ENCODE measurements around the gene CNPY1. TPM values are rescaled to one million over a fixed set of nuclear protein-coding genes. Genes with fewer than 3 reads are reported as not detected.

CNPY1 gene
- total RNA-seq, 1 experiment from 2014 or later, result not detected

DNA sequence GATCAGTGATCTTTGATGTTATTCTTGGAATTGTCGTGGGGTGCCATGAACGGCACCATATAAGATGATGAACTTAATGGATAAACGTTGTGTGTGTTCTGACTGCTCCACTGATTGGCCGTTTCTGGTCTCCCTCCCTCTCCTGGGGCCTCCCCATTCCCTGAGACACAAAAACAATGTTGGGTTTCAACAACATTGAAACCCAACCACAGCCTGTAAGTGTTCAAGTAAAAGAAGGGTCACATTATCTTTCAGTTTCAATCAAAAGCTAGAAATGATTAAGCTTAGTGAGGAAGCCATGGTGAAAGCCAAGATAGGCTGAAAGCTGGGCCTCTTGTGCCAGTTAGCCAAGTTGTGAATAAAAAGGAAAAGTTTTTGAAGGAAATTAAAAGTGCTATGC, 68.9 kb downstream of the CNPY1 start:
- DNase-seq, result no peak
- H3K4me2 ChIP-seq (ENCODE audit: low read depth, low read length, poor library complexity, severe bottlenecking), result no peak overlapping the region

DNA sequence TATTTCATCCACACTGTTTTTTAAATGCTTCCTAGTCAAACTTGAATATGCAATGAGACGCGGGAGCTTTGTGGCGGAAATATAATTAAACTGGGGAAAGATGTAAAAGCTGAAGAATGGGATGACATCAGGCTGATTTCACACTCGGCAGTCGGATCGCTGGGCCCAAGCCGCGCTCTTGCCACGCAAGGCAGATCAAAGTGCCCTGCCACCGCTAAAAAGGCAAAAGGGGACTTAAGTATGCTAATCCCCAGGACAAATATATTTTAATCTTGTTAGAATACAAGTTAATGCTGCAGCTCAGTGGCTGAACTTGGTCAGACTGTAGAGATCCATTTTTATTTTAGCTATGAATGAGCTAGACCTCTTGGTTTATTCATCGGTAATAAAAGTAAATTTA, 74.6 kb downstream of the CNPY1 start:
- Histone ChIP-seq H3K27ac (ENCODE audit: low read length) (no peak overlapping the region), H3K4me3 (ENCODE audit: low read length) (no peak overlapping the region), H3K9me3 (ENCODE audit: low read length) (no peaks in the 10 kb centered on the region), H3K9me2 (replicated peaks; ENCODE audit: insufficient read depth, low read length) (no peaks in the 10 kb centered on the region), H3K4me2 (ENCODE audit: low read depth, low read length, poor library complexity, severe bottlenecking) (no peak overlapping the region), H3K4me1 (ENCODE audit: low read length) (no peaks in the 10 kb centered on the region), H2AFZ (ENCODE audit: low read length) (no peak overlapping the region), H3K9ac (ENCODE audit: low read length) (no peak overlapping the region), H3K36me3 (ENCODE audit: insufficient read depth, low read length) (no peaks in the 10 kb centered on the region), H3K27me3 (ENCODE audit: low read length) (no peaks in the 10 kb centered on the region), H4K20me1 (ENCODE audit: insufficient read depth, low read depth, low read length) (no peaks in the 10 kb centered on the region), H3K79me2 (ENCODE audit: low read length) (no peaks in the 10 kb centered on the region)
- DNase-seq, result no peak

More for the DNA sequence above, 68.9 kb downstream of the CNPY1 start:
- Histone ChIP-seq H3K9me3 (ENCODE audit: low read length) (no peaks in the 10 kb centered on the region), H3K36me3 (ENCODE audit: insufficient read depth, low read length) (no peaks in the 10 kb centered on the region), H3K4me1 (ENCODE audit: low read length) (no peaks in the 10 kb centered on the region), H3K9ac (ENCODE audit: low read length) (no peak overlapping the region), H3K27ac (ENCODE audit: low read length) (no peak overlapping the region), H3K9me2 (replicated peaks; ENCODE audit: insufficient read depth, low read length) (no peaks in the 10 kb centered on the region), H2AFZ (ENCODE audit: low read length) (no peak overlapping the region), H4K20me1 (ENCODE audit: insufficient read depth, low read depth, low read length) (no peaks in the 10 kb centered on the region), H3K27me3 (ENCODE audit: low read length) (no peaks in the 10 kb centered on the region), H3K4me3 (ENCODE audit: low read length) (no peak overlapping the region), H3K79me2 (ENCODE audit: low read length) (no peaks in the 10 kb centered on the region)

DNA sequence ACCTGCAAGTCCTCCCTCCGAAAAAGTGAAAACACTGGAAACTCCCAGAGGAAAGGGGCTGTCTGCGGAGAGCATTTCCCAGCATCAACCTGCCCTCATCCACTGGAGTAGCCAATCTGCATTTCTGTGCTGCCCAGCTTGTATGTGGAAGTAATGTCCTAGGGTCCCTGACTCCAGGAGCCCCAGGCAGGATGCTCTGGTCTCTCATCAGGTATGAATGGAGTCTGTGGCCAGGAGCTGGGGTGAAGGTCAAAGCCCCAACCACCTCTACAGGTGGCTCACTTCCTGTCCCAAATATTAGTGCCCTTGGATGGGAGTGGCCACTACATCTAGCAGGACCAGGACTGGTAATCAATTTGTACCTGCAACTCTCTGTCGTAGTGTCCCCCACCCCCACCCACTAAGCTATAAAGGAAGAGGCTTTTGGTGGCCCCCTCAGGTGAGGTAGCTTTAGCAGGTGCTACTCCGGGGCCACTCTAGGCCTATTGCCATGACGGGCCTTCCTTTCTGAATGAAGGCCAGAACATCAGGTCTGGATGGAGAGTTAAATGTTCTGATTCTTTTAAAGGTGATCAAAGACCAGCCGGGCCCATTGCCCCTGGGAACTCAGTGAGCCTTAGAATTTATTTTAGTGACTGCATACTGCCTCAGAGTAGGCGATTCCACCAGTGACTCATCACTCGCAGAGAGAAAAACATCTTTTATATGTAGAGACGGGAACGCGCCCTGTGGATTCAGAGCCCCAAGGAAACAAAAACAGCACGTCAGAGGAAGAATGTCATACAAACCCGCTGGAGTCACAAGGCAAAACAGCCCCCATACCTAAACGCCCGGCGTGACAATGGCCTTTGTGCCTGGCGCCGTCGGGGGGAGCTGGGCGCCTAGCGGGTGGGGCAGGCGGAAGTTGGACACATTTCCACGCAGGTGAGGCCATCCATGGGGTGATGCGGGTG, 75.4 kb downstream of the CNPY1 start:
- H2AFZ ChIP-seq (ENCODE audit: low read length), result no peak overlapping the region
- H3K27ac ChIP-seq (ENCODE audit: low read length), result no peak overlapping the region
- no peak for DNase-seq
- no peaks in the 10 kb centered on the region for H3K4me1 ChIP-seq (ENCODE audit: low read length)
- no peak overlapping the region for H3K9ac ChIP-seq (ENCODE audit: low read length)
- no peaks in the 10 kb centered on the region for H3K79me2 ChIP-seq (ENCODE audit: low read length)
- H3K4me3 ChIP-seq (ENCODE audit: low read length), result no peak overlapping the region
- no peaks in the 10 kb centered on the region for H3K27me3 ChIP-seq (ENCODE audit: low read length)
- H3K9me3 ChIP-seq (ENCODE audit: low read length), result no peaks in the 10 kb centered on the region
- H3K4me2 ChIP-seq (ENCODE audit: low read depth, low read length, poor library complexity, severe bottlenecking), result no peak overlapping the region
- no peaks in the 10 kb centered on the region for H3K36me3 ChIP-seq (ENCODE audit: insufficient read depth, low read length)
- H3K9me2 ChIP-seq (replicated peaks; ENCODE audit: insufficient read depth, low read length), result no peaks in the 10 kb centered on the region
- no peaks in the 10 kb centered on the region for H4K20me1 ChIP-seq (ENCODE audit: insufficient read depth, low read depth, low read length)

DNA sequence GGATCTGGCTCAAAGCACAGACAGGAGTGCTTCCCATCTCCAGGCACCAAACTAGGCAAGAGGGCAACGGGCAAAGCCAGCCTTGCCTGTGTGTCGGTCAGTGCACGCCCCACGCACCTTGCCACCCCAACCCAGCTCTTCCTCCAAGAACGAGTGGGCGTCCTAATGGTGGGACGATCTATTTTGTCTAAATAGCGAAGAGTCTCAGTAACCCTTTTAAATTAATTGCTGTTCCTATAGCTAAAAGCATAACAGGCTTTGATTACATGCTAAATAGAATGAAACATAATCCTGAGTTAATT, 76.2 kb downstream of the CNPY1 start:
- no peak for DNase-seq

DNA sequence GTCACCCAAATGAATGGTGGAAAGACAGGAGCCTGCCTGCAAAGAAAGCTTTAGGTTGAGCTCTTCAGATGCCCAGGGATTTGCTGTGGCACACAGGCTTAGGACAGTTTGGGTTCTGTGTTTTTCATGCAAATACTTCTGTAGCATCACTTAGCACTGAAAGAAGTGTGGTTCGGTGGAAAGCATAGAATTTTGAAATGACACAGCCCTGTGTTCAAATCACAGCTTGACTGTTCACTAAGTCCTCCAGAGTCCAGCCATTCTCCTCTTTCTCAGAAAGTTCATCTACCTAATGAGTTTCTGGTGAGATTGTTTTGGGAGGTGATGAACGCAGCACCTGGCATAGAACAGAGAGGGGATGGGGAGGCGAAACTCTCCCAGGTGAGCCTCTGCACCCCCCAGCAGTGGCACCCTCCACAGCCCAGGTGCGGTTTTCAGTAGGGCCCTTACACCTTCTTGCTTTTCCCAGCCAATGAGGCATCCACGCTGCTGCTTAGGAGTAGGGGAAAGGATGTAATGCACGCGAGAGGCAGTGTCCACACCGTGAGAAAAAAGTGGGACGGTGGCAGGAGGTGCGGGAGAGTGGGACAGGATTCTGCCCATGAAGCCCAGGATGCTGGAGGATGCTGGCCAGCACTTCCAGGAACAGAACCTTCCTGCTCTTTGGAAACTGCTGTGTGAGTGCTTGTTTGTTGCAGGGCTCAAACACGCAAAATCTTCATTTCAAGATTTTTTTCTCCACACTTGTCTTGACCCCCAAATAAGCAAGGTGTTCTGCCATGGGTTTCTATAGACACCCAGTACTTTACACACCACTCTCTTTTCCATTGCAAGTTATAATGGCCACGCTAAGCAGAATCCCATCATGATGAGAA, 76.8 kb downstream of the CNPY1 start:
- Histone ChIP-seq H3K4me3 (ENCODE audit: low read length) (no peak overlapping the region), H3K79me2 (ENCODE audit: low read length) (no peaks in the 10 kb centered on the region), H3K9ac (ENCODE audit: low read length) (no peak overlapping the region), H2AFZ (ENCODE audit: low read length) (no peak overlapping the region), H3K4me1 (ENCODE audit: low read length) (no peaks in the 10 kb centered on the region), H3K36me3 (ENCODE audit: insufficient read depth, low read length) (no peaks in the 10 kb centered on the region), H3K27ac (ENCODE audit: low read length) (no peak overlapping the region), H4K20me1 (ENCODE audit: insufficient read depth, low read depth, low read length) (no peaks in the 10 kb centered on the region), H3K9me2 (replicated peaks; ENCODE audit: insufficient read depth, low read length) (no peaks in the 10 kb centered on the region), H3K4me2 (ENCODE audit: low read depth, low read length, poor library complexity, severe bottlenecking) (no peak overlapping the region), H3K9me3 (ENCODE audit: low read length) (no peaks in the 10 kb centered on the region), H3K27me3 (ENCODE audit: low read length) (no peaks in the 10 kb centered on the region)
- DNase-seq, result no peak

More for the DNA sequence above, 76.2 kb downstream of the CNPY1 start:
- H3K4me2 ChIP-seq (ENCODE audit: low read depth, low read length, poor library complexity, severe bottlenecking), result no peak overlapping the region
- no peaks in the 10 kb centered on the region for H3K27me3 ChIP-seq (ENCODE audit: low read length)
- H4K20me1 ChIP-seq (ENCODE audit: insufficient read depth, low read depth, low read length), result no peaks in the 10 kb centered on the region
- no peaks in the 10 kb centered on the region for H3K36me3 ChIP-seq (ENCODE audit: insufficient read depth, low read length)
- no peak overlapping the region for H3K9ac ChIP-seq (ENCODE audit: low read length)
- no peaks in the 10 kb centered on the region for H3K9me2 ChIP-seq (replicated peaks; ENCODE audit: insufficient read depth, low read length)
- H3K9me3 ChIP-seq (ENCODE audit: low read length), result no peaks in the 10 kb centered on the region
- H3K27ac ChIP-seq (ENCODE audit: low read length), result no peak overlapping the region
- H2AFZ ChIP-seq (ENCODE audit: low read length), result no peak overlapping the region
- H3K4me1 ChIP-seq (ENCODE audit: low read length), result no peaks in the 10 kb centered on the region
- no peaks in the 10 kb centered on the region for H3K79me2 ChIP-seq (ENCODE audit: low read length)
- no peak overlapping the region for H3K4me3 ChIP-seq (ENCODE audit: low read length)

DNA sequence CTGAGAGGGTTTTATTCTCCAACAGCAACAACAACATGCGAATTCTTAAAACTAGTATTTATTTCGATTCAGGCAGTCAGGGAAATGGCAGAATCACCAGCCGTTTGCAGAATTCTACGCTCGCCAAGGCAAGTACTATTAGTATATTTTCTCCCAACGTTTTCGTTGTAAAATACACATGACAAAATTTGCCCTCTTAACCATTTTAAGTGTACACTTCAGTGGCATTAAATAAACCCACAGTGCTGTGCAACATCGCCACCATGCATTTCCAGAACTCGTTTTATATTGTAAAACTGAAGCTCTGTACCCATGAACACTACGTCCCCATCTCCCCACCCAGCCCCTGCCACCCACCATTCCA, 77.6 kb downstream of the CNPY1 start:
- no peak overlapping the region for H3K27ac ChIP-seq (ENCODE audit: low read length)
- H3K27me3 ChIP-seq (ENCODE audit: low read length), result no peaks in the 10 kb centered on the region
- no peak overlapping the region for H3K4me3 ChIP-seq (ENCODE audit: low read length)
- no peaks in the 10 kb centered on the region for H3K36me3 ChIP-seq (ENCODE audit: insufficient read depth, low read length)
- no peaks in the 10 kb centered on the region for H4K20me1 ChIP-seq (ENCODE audit: insufficient read depth, low read depth, low read length)
- no peak overlapping the region for H3K9ac ChIP-seq (ENCODE audit: low read length)
- no peak overlapping the region for H2AFZ ChIP-seq (ENCODE audit: low read length)
- H3K4me1 ChIP-seq (ENCODE audit: low read length), result no peaks in the 10 kb centered on the region
- H3K9me2 ChIP-seq (replicated peaks; ENCODE audit: insufficient read depth, low read length), result no peaks in the 10 kb centered on the region
- DNase-seq, result no peak
- H3K9me3 ChIP-seq (ENCODE audit: low read length), result no peaks in the 10 kb centered on the region
- H3K4me2 ChIP-seq (ENCODE audit: low read depth, low read length, poor library complexity, severe bottlenecking), result no peak overlapping the region
- no peaks in the 10 kb centered on the region for H3K79me2 ChIP-seq (ENCODE audit: low read length)

DNA sequence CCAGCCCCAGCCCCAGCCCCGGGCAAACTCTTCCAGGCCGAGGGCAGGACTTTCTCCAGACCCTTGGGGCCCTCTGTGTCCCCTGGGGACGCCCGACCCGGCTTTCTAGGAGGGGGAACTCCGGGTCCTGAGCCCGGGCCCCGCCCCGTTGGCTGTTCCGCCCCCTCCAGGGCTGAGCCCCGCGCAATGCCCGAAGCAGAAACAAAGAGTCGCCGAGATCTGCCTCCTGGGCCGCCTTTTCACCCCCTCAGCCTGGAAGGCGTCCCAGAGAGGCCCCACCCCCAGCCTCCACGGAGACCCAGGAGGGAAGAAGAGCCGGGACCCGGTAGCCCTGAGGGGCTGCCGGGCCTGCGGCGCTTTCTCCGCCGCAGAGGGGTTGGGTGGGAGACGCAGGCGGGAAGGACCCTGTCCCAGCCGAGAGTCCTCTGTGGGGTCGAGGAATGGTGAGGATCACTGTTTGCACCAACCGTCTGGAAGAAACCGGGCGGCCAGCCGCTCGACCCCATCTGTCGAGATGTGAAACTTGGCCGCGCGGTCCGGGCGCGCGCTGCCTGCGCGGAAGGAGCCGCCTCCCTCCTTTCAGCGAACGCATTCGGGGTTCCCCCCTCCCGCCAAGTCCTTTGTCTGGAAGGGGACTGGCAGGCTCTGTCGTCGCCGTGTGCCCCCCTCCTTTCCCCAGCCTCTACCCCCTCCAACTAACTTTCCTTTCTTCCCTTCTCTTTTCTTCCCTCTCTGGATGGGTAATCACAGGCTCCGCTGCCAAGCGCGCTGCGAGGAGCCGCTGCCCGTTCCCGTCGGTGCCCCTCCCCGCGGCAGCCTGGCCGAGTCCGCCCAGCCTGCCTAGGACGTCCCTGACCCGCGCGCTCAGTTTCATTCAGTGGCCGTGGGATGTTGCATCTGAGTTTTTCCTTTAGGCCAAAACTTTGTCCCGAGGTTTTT, 78.2 kb downstream of the CNPY1 start:
- no peaks in the 10 kb centered on the region for H3K36me3 ChIP-seq (ENCODE audit: insufficient read depth, low read length)
- no peaks in the 10 kb centered on the region for H3K4me1 ChIP-seq (ENCODE audit: low read length)
- H3K4me3 ChIP-seq (ENCODE audit: low read length), result no peak overlapping the region
- H2AFZ ChIP-seq (ENCODE audit: low read length), result no peak overlapping the region
- H3K9me2 ChIP-seq (replicated peaks; ENCODE audit: insufficient read depth, low read length), result no peaks in the 10 kb centered on the region
- H3K27me3 ChIP-seq (ENCODE audit: low read length), result no peaks in the 10 kb centered on the region
- no peaks in the 10 kb centered on the region for H3K79me2 ChIP-seq (ENCODE audit: low read length)
- H3K9ac ChIP-seq (ENCODE audit: low read length), result no peak overlapping the region
- no peak overlapping the region for H3K27ac ChIP-seq (ENCODE audit: low read length)
- no peak overlapping the region for H3K4me2 ChIP-seq (ENCODE audit: low read depth, low read length, poor library complexity, severe bottlenecking)
- no peaks in the 10 kb centered on the region for H3K9me3 ChIP-seq (ENCODE audit: low read length)
- no peaks in the 10 kb centered on the region for H4K20me1 ChIP-seq (ENCODE audit: insufficient read depth, low read depth, low read length)
- no peak for DNase-seq
